GM18499 (cell line): ENCODE measurements around the gene PPFIBP1.

Experiments
- ATAC-seq: cut with Tn5 transposase; IDR thresholded peaks from one replicate; pipeline ENCODE4 v1.9.1; 2021; ENCODE audit warnings: moderate number of reproducible peaks; ENCODE audit not compliant: insufficient read depth, unreplicated experiment

The PPFIBP1 gene

GRCh38 chr12:27511031-27511722, 12.8 kb upstream of the PPFIBP1 start:
- ATAC-seq = no peak

- ATAC-seq = no peak
These were observed 12.3 kb upstream of the PPFIBP1 start for GRCh38 chr12:27511723-27512045.

- no peak for ATAC-seq
These were observed 10.7 kb upstream of the PPFIBP1 start for GRCh38 chr12:27513155-27513824.

GRCh38 chr12:27515671-27516070, 8.3 kb upstream of the PPFIBP1 start:
- ATAC-seq = no peak

- ATAC-seq = no peak
These were observed 7.4 kb upstream of the PPFIBP1 start for GRCh38 chr12:27516625-27517024.

- no peak for ATAC-seq
These were observed 6.5 kb upstream of the PPFIBP1 start for GRCh38 chr12:27517546-27517945.

GRCh38 chr12:27517961-27518665, 5.9 kb upstream of the PPFIBP1 start:
- ATAC-seq = no peak

- ATAC-seq = no peak
These were observed 2.9 kb upstream of the PPFIBP1 start for GRCh38 chr12:27521066-27521465.

GRCh38 chr12:27521981-27522380, 2.0 kb upstream of the PPFIBP1 start:
- no peak for ATAC-seq

GRCh38 chr12:27523305-27523641, 733 bp upstream of the PPFIBP1 start:
- ATAC-seq = no peak

GRCh38 chr12:27524494-27524835, 459 bp downstream of the PPFIBP1 start:
- no peak for ATAC-seq

- ATAC-seq = no peak
These were observed 1.1 kb downstream of the PPFIBP1 start for GRCh38 chr12:27524839-27525753.

GRCh38 chr12:27527512-27527911, 3.5 kb downstream of the PPFIBP1 start:
- no peak for ATAC-seq

GRCh38 chr12:27528788-27529187, 4.8 kb downstream of the PPFIBP1 start:
- ATAC-seq = no peak

GRCh38 chr12:27530157-27530922, 6.3 kb downstream of the PPFIBP1 start:
- ATAC-seq = no peak

- no peak for ATAC-seq
These were observed 7.9 kb downstream of the PPFIBP1 start for GRCh38 chr12:27531896-27532295.

GRCh38 chr12:27534060-27534764, 10.2 kb downstream of the PPFIBP1 start:
- peak; percentile 47 for ATAC-seq

- ATAC-seq = peak; percentile 17
These were observed 10.8 kb downstream of the PPFIBP1 start for GRCh38 chr12:27534765-27535161.

GRCh38 chr12:27535318-27535717, 11.3 kb downstream of the PPFIBP1 start:
- ATAC-seq = no peak
